Coronary artery (tissue), 2 donors: ENCODE data around the gene LHPP.

Experiments used
- DNase-seq: peaks from one replicate; pipeline ENCODE4 v3.0.0-alpha.2; 2017; ENCODE audit warnings: low spot score
- H3K27ac ChIP-seq, 2 donors: fragments of 200-600 bp; sonication (generic); one replicate each; pipeline ENCODE4 v1.5.1; 2016 to 2019
- H3K4me3 ChIP-seq: fragments of 200-600 bp; sonication (generic); 2 replicates; pipeline ENCODE4 v1.5.1; 2016; ENCODE audit warnings: mild to moderate bottlenecking, moderate library complexity
- TF ChIP-seq, protein P1 (sequence below): fragments of 200-600 bp; sonication (generic); IDR thresholded peaks from one replicate; pipeline ENCODE4 v1.5.1; 2019; ENCODE audit warnings: antibody characterized with exemption

The LHPP gene

DNA sequence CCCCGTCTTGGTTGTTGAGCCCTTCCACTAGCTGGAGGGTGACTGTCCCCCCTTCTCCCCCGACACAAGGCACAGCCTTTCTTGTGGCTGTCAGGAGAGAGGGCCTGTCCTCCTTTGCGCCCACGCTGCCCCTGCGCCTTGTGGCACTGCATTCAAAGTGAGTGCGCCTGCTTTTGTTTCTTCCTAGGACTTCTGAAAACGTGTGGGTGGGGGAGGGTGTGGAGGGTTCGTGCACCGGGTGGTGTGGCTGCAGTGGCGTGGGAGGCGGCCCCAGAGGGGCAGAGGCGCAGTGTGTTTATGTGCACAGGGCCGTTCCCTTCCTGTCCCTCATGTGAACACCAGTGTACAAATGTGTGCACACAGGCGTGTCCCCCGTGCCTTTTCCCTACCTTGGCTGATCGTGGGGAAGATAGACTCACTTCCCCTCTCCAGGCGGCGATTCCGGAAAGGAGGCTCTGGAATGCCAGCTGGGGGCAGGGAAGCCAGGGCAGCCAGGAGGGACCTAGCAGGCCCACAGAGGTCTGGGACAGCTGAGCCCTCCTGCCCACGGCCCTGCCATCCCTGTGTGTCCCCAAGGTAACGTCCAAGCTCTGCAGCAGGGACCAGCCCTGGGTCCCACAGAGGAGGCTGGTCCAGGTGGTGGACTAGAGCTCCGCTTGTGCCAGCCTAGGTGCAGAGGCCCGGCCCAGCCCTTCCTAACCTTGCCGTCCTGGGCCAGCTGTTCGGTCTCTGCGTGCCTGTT, 88.8 kb downstream of the LHPP start:
- TF ChIP-seq, protein P1, sequence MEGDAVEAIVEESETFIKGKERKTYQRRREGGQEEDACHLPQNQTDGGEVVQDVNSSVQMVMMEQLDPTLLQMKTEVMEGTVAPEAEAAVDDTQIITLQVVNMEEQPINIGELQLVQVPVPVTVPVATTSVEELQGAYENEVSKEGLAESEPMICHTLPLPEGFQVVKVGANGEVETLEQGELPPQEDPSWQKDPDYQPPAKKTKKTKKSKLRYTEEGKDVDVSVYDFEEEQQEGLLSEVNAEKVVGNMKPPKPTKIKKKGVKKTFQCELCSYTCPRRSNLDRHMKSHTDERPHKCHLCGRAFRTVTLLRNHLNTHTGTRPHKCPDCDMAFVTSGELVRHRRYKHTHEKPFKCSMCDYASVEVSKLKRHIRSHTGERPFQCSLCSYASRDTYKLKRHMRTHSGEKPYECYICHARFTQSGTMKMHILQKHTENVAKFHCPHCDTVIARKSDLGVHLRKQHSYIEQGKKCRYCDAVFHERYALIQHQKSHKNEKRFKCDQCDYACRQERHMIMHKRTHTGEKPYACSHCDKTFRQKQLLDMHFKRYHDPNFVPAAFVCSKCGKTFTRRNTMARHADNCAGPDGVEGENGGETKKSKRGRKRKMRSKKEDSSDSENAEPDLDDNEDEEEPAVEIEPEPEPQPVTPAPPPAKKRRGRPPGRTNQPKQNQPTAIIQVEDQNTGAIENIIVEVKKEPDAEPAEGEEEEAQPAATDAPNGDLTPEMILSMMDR: no peak
- no peak overlapping the region for H3K27ac ChIP-seq
- no peak overlapping the region for H3K4me3 ChIP-seq
- DNase-seq: no peak

DNA sequence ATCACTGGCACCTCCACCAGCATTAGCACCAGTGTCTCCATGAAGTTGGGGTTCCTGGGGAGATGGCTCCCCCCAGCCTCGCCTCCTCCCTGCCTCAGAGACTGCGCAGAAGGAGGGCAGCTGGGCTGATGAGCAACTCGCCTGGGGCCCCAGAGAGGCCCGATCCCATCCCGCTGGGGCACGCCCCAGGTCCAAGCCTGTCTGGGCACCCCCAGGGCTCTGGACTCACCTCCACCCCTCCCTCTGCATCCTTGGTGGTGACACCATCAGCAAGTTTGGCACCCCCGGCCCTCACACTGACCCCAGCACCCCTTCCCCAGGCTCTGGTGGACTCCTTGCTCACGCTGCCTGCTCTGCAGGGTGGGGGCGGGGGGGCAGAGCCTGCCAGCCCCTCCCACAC, 89.5 kb downstream of the LHPP start:
- no peak overlapping the region for H3K27ac ChIP-seq
- TF ChIP-seq, protein P1: no peak
- no peak overlapping the region for H3K4me3 ChIP-seq
- no peak for DNase-seq

DNA sequence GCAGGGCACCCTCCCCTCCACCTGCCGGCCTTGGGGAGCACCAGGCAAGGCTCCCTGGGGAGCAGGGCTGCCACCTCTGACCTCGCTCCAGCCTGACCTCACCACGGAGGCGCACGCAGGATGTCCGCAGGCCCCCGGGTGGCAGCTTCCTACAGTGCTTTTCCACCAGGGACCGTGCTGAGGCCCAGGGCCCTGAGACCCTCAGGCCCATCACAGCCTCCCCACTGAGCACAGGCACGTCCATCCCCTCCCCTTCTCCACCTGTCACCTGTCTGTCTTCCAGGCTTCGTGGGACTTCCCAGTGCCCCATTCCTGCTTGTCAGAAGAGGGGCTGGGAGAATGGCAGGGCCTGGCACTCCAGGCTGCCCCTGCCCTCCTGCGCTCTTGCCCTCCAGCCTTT, 90.1 kb downstream of the LHPP start:
- no peak for DNase-seq
- TF ChIP-seq, protein P1: no peak
- Histone ChIP-seq H3K4me3 (no peak overlapping the region), H3K27ac (no peak overlapping the region)

- no peak overlapping the region for H3K4me3 ChIP-seq
- TF ChIP-seq, protein P1: no peak
- DNase-seq: no peak
- no peak overlapping the region for H3K27ac ChIP-seq
These were observed 91.2 kb downstream of the LHPP start for GRCh38 chr10:124552691-124553276.

GRCh38 chr10:124554085-124554858, 92.6 kb downstream of the LHPP start:
- H3K27ac ChIP-seq: no peak overlapping the region
- DNase-seq: no peak
- TF ChIP-seq, protein P1: no peak
- no peak overlapping the region for H3K4me3 ChIP-seq

DNA sequence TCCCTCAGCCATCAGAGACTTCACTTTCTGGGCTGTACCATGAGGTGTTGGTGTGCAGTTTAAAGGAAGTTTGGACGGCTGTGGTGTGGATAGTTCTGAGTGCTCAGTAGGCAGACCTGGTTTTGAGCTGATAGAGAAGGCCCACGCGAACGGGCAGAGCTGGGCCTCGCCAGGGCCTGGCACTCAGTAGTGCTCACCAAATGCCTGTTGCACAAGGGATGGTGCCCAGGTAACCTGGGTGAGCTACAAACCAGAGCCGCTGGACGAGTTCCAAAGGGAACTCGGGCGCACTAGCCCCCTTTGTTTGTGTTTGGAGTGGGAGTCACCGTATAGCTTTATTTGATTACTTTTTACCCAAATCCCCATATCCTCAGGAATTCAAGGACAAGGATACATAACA, 95.5 kb downstream of the LHPP start:
- no peak overlapping the region for H3K4me3 ChIP-seq
- TF ChIP-seq, protein P1: no peak
- DNase-seq: no peak
- no peak overlapping the region for H3K27ac ChIP-seq
